Eye (tissue), 1 donor: Measurements from ENCODE around the gene VWC2L.

Experiments
- DNase-seq: peaks from one replicate; pipeline ENCODE4 v3.0.0-alpha.2; 2015

VWC2L gene

DNA sequence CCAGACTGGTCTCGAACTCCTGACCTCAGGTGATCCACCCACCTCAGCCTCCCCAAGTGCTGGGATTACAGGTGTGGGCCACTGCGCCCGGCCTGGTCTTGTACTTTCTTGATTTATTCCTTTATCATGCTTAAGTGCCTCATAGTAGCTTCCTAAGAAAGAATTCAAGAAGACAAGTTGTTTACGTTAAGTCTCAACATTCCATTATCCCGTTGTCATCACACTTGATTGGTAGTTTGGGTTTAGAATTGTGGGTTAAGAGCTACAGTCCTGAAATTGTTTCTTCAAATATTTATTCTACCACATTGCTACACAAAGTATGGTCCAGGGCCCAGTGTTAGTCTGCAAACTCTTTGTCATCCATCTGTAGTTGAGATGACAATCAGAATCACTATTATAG lies 194.0 kb downstream of the VWC2L start:
- no peak for DNase-seq

DNA sequence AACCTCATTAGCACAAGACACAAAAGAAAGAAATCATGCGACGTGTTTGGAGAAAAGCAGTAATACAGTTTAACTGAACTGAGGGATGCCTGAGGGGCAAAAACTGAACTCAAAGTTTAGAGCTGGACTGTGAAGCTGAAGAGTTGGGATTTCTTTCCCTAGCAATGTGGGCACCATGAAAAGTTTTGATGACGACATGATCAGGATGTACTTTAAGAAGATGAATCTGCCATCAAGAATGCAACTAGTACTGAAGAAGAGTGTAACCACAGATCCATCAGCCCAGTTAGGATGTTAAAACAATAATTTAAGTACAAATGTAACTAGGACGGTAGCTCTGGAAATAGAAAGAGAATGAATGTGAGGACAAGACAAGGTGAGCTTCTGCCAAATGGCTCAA lies 196.2 kb downstream of the VWC2L start:
- peak; percentile 19 for DNase-seq

DNA sequence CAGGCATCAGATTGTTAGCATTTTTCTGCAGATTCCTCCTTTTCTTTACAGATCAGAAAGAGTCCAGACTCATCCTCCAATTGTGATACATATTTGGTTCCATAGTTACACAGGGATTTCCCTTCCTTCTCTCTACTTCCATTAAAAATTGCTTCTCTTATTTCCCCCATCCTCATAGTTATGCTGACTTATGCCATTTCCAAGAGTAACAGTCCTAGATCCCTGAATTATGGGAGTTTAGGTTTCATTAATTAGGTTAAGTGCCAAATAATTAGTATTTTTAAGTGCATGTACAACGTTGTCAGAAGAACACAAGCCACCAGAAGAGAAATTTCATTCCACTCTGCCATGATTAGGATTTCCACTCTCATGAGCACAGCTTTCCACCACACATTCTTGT lies 200.2 kb downstream of the VWC2L start:
- DNase-seq = no peak

DNA sequence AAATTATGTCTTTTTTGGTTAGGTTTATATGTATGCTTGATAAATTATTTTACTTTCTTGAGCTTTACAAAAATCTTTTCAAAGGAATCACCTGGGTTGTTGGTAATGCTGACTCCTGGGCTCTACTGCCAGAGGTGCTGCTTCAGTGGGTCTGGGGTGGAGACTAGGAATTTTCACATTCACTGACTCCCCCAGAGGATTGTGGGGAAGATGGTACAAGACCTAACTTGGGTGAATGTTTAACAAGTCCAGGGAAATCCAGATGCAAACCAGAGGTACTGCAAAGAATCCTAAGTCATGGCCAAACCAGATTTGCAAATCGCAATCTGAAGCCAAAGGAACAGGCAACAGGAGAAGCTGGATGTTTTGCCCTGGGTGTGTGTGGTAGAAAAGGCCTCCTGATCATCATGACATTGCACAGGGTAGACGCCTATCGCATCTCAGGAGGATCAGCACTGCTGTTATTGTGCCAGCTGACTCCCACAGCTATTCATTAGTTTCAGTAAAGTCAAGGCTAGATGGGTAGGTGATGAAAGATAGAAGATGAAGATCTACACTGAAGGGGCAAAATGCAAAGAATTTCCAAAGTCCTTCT lies 213.4 kb downstream of the VWC2L start:
- DNase-seq = no peak

DNA sequence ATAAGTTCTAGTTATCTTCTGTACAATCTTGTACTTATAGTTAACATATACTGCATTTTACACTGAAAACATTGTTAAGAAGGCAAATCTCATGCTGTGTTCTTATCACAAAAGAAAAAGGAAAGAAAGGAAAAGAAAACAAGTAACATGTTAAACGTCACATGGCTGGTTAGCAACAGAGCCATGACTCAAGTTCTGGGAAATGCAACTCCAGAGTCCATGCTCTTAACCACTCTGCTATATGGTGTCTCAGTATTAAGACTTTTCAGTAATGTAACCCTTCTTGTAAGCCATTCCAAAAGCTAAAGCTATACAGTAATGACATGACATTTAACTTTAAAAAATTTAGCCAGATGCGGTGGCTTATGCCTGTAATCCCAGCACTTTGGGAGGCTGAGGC lies 217.2 kb downstream of the VWC2L start:
- DNase-seq = no peak
